ENCODE measurements around the gene ABHD14A.

DNA sequence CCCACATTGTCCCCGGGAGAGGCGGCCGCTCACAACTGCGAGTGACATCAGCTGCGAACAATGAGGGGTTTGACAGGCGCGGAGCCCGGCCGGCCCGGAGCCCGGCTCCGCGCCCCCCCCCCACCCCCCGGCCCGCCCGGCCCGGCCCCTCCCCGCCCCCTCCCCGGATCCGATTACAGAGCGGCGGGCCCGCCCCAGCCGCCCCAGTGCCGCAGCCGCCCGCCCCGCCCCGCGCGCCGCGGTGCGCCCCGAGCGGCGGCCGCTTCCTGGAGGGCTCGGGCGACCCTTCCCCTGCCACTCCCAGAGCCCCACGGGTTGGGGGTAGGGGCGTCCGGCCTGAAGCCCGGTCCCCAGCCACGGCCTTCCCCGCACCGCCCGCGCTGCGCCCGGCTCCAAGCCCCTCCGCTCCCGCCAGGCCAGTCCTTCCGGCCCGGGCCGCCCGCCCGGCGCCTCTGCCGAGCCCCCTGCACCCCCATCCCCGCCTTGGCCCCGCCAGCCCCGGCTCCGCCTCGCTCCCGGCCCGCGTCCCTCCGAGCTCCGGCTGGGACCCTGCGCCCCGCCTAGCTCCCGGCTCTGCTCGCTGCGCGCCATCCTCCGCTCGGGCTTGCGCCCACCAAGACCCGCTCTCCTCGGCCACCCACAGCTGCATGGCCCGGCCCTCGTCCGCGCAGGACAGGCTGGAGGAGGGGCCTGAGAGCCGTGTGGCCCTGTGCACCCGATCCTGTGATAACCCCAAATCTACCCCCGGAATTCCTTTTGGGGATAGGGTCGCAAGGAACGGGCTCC is 7.3 kb upstream of the ABHD14A start, which contains the start of gene PCBP4:
- TF ChIP-seq ZNF274 (IDR thresholded peaks at IDR 0.05; ENCODE audit: low read depth, low read length), result no peak
- TF ChIP-seq YY1 (IDR thresholded peaks at IDR 0.05; ENCODE audit: insufficient read depth, insufficient read length), result no peak

Data from NT2/D1 (cell line).